HG02623 (cell line): ENCODE measurements around the gene CUL4B.
"Not testable (repeated sequence)": the region's sequence is repeated elsewhere in the genome, so short reads cannot be mapped to it uniquely, and the experiment has no call there.

Experiments used
- ATAC-seq: cut with Tn5 transposase; IDR thresholded peaks from one replicate; pipeline ENCODE4 v1.9.1; 2021; ENCODE audit warnings: moderate library complexity; ENCODE audit not compliant: unreplicated experiment

The CUL4B gene

DNA sequence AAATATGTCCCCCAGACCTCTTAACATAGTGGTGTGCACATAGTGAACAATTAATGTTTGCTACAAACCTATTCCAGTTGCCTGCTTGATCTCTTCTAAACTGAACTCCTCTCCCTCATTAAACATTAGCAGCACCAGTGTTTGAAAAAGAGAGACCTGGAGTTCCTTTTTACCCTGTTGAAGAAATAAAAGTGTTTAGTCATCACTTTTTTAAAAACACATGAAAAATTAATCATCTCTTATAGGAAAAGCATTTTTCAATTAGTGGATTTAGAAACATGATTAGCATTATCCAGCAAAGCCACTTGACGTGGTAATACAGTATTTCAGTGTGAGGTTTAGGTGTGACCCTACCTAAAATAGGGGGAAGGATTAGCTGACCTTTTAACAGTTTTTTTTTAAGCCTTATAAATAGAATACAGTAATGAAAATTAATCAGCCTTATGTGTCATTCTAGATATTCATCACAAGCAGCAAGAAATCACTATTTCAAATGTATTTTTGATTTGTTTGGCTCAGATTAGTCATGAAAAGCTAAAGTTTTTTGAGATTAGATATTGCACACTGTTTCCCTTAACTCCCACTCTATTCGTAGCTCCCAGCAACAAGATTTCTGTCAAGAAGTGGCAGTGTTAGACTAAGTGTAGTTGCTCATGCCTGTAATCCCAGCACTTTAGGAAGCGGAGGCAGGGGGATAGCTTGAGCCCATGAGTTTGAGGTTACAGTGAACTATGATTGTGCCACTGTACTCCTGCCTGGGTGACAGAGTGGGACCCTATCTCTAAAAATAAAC lies 26.2 kb downstream of the CUL4B start:
- no peak for ATAC-seq

DNA sequence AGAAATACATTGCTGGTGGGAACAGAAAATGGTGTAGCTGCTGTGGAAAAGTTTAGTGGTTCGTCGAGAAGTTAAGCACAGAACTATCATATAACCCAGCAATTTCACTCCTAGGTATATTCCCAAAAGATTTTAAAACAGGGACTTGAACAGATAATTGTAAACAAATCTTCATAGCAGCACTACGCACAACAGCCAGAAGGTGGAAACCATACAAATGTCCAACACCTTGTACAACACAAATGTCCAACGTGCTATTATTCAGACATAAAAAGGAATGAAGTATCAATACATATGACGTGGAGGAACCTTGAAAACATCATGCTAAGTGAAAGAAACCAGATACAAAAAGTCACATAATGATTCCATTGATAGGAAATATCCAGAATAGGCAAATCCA lies 37.9 kb downstream of the CUL4B start:
- no peak for ATAC-seq

DNA sequence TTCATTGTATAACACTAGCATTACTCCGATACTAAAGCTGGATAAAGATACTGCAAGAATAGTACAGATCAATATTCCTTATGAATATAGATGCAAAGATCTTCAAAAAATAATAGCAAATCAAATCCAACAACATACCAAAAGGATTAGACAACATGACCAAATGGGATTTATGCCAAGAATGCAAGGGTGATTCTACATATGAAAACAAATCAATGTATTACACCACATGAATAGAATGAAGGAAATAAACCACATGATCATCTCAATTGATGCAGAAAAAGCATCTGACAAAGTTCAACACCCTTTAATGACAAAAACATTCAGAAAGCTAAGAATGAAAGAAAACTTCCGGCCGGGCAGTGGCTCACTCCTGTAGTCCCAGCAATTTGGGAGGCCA lies 42.8 kb downstream of the CUL4B start:
- no peak for ATAC-seq

DNA sequence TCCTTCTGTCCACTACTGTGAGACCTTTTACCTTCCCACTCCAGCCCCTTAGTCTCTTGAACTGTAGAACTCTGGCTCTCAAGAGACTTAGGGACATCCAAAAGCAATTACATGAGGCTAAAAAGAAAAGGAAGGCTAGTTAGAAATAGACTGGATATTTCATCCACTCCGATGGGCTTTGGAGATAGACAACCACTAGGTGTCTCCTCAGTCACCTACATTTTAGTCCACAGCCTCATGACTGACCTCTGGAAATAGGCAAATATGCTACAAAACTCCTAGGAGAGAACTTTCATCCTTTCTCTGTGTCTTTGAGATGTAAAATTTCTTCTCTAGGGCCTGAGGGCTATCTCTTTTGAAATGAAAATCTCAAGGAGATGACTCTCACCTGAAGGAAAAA lies 46.5 kb downstream of the CUL4B start:
- ATAC-seq, result no peak

DNA sequence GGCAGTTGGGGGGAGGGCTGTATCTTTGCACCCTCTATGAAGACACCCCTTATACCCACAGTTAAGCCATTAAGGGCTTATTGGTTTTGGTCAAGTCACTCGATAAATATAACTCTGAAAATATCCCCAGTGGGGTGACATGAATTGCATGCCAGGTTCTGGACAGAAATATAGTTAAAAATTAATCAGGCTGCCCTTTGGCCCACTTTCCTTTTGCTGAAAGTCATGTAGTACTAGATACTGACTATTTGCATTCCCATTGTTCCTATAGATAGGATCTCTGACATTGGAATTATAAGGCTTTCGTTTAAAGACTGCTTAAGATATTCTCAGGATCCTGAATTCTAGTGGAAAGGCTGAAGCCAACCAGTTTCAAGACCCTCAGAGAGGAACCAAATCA lies 48.1 kb downstream of the CUL4B start:
- no peak for ATAC-seq

DNA sequence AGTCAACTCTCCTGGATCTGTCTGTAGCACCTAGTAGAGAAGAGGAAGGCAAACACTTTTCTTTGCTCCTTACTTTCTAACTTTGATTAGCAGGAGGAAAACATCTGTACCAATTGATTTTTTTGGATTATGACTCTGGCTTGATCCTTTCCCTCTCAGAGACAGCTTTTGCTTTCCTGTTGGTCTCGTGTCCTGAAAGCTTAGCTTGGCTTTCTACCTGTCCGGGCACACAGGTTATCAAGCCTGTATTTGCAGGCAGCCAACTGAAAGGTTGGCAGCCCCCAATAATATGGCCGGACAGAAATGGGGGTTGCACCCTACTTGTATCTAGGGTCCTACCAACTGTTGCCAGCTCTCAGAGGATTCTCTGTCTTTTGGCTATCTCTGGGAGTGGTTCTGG lies 48.5 kb downstream of the CUL4B start:
- no peak for ATAC-seq

DNA sequence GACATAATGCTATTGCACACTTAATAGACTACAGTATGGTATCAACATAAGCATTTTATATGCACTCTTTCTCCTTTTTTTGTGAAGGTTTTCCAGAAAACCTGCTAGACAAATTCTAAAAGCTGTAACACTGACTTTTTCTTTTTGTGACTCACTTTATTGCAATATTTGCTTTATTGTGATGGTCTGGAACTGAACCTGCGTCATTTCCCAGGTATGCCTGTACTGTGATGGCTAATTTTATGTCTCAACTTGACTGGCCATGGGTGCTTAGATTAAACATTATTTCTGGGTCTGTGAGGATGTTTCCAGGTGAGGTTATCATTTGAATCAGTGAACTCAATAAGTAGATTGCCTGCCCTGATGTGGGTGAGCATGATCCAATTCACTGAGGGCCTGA lies 56.2 kb downstream of the CUL4B start:
- ATAC-seq, result no peak

DNA sequence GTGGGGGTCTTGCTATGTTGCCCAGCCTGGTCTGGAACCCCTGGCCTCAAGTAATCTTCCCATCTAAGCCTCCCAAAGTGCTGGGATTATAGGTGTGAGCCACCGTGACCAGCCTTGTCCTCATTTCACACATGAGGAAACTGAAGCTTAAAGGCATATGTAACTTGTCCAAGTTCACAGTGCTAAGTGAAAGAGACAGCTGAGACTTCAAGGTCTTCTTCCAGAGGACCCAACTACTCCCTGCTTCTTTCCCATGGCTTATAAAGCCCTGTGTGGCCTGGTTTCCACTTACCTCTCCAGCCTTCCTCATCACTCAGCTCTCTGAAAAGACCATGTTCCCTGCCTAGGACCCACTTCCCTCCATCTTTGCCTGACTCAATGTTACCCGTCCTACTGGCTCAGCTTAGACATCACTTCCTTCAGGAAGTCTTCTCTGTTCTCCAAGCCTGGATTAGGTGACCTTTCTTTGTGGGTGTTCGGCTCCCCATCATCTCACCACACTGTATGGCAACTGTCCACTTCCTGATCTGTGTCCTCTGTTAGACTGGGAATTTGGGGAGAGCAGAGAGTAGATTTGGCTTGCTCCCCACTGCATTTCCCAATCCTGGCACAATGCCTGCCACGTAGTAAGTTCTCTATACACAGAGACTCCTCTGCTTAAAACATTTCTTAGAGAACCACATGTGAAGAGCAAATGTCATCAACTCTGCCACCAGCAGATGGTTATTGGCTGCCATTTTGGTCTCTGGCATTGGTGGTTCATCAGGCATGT lies 61.3 kb downstream of the CUL4B start:
- no peak for ATAC-seq

DNA sequence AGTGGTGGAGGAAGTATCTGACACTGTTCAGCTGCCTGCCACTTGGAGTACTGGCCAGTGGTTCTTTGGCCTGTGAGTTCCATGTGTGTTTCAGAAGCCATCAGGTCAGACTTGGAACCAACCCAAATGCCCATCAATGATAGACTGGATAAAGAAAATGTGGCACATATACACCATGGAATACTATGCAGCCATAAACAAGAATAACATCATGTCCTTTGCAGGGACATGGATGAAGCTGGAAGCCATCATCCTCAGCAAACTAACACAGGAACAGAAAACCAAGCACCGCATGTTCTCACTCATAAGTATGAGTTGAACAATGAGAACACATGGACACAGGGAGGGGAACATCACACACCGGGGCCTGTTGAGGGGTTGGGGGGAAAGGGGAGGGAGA lies 70.6 kb downstream of the CUL4B start:
- ATAC-seq, result not testable (repeated sequence)

DNA sequence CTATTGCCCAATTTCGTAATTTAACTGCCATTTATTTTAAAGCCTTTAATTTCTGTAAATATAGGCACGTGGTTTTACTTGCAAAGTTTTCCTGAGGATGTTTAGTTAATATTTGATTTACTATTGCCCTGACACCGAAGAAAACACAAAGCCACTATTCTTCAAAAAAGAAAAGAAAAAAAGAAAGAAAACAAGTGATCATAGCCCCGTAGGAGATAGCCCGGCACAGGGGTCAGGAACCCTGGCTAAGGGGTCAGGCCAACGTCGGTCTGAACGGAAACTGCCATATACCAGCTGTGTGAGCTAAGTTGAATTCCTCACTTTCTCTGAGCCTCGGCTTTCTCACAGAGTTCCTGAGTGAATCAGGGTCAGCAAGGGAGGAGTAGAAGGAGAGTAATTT lies 74.0 kb downstream of the CUL4B start:
- no peak for ATAC-seq

DNA sequence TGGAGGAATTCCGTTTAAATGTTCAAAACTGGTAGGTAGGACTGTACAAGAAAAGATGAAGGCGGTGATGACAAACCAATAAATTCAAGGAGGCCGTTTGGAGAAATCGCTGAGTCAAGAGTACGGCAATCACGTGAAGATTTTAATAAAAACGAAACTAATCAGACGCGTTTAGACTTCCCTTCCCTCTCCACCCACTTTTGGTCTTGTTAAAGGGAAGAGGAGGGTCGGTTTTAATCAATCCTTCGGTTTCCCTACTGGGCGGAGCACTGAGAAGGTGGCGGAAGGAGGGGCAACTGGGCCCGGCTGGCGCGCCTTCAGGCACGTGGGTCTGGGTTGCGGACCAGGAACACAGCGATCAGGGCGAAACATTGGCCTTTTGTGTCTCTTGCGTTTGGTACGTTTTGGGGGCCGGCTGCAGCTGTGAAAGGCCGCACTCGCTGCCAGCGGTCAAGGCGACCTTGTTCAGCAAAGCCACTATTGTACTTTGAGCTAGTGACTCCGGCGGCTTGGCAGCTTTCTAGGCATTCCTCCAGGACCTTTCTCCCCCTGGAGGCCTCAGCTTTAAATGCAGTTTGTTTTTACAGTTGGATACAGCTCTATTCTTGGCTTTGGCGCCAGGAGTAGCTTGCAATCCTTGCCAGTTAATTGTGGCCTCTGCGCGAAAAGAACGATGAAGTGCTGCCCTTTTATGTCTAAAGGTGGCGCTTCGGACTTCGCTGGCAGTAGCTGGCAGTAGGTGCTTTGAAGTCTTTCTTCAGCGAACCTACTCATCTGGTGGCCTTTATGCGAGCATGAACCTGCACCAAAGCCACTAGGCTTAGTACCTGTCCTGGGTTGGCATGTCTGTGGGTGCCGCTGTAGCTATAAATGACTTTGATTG lies 74.9 kb downstream of the CUL4B start:
- ATAC-seq, result peak; percentile 82

DNA sequence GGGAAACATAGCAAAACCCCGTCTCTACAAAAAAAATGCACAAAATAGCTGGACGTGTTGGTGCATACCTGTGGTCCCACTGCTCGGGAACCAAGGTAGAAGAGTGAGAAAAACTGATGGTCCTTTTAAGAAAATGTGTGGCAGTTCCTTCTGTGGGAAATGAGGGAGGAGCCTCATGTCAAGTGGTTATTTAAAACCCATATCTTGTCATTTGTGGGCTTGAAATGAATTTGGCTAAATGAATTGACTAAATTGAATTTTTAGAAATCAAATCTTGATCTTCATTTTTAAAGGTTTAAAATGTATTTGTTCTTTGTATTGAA lies 75.5 kb downstream of the CUL4B start:
- ATAC-seq, result no peak

DNA sequence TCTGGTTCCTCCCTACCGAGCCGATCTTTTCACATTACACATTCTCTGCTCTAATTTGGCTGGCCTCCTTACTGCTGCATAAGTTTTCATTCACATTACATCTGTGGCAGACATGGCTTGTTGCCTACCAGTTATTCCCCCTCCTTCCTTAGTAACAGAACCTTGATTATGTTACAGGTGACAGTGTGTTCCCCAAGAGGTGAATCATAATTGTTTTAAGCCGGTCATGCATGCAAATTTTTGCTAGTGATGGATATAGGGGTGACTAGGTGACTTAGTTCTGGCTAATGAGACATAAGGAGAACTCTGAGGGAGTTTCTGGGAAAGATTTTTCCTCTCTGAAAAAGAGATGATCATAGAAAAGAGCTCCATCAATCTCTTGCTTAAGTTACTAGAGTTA lies 83.3 kb downstream of the CUL4B start:
- ATAC-seq, result no peak

DNA sequence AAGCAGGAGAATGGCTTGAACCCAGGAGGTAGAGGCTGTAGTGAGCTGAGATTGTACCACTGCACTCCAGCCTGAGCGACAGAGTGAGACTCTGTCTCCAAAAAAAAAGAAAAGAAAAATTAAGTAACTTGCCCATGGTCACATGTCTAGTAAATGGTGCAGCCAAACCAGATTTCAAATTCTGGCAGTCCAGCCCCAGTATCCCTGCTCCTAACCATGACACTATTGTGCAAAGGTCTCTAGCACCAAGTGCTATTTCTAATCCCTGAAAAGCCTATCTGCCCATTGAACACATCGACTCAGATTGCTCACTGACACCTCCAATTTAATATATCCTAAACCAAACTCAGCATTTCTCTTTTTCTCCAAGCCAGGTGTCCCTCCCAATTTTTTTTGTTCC lies 84.0 kb downstream of the CUL4B start:
- ATAC-seq, result no peak

DNA sequence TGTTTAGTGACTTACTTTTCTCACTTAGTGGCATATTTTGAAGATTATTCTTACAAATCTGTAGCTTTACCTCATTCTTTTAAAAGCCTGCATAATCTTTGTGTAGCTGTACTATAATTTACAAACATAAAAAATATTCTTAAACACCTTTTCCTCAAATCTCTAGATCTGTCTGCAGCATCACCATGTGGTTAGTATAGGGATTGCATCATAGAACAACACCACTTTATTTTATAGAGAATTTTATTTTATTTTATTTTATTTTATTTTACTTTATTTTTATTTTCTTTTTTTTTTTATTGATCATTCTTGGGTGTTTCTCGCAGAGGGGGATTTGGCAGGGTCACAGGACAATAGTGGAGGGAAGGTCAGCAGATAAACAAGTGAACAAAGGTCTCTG lies 85.3 kb downstream of the CUL4B start:
- ATAC-seq, result not testable (repeated sequence)
